Hepatocyte (in vitro differentiated cells): ENCODE data around the gene CIITA. TPM values are rescaled to one million over a fixed set of nuclear protein-coding genes. Genes with fewer than 3 reads are reported as not detected.

Experiments used
- DNase-seq: peaks from one replicate; pipeline ENCODE4 v3.0.0-alpha.2; 2016; ENCODE audit warnings: low spot score
- H2AFZ ChIP-seq: fragments of 200-600 bp; sonication (generic); 2 replicates; pipeline ENCODE4 v1.6.0; 2016; ENCODE audit warnings: antibody characterized with exemption, mild to moderate bottlenecking
- H3K27ac ChIP-seq: fragments of 200-600 bp; sonication (generic); 2 replicates; pipeline ENCODE4 v1.5.1; 2016; ENCODE audit warnings: mild to moderate bottlenecking
- H3K27me3 ChIP-seq: fragments of 200-600 bp; sonication (generic); 2 replicates; pipeline ENCODE4 v1.6.1; 2016
- H3K36me3 ChIP-seq: fragments of 200-600 bp; sonication (generic); replicated peaks from 2 replicates; pipeline ENCODE4 v1.5.1; 2016; ENCODE audit warnings: low read depth; ENCODE audit not compliant: insufficient read depth
- H3K4me1 ChIP-seq: fragments of 200-600 bp; sonication (generic); 2 replicates; pipeline ENCODE4 v1.5.1; 2016; ENCODE audit warnings: mild to moderate bottlenecking, moderate library complexity; ENCODE audit not compliant: insufficient read depth
- H3K4me2 ChIP-seq: fragments of 200-600 bp; sonication (generic); 2 replicates; pipeline ENCODE4 v1.6.0; 2016
- H3K4me3 ChIP-seq: fragments of 200-600 bp; sonication (generic); 2 replicates; pipeline ENCODE4 v1.5.1; 2016; ENCODE audit warnings: mild to moderate bottlenecking
- H3K79me2 ChIP-seq: fragments of 200-600 bp; sonication (generic); 2 replicates; pipeline ENCODE4 v1.6.0; 2017; ENCODE audit warnings: mild to moderate bottlenecking
- H3K9me2 ChIP-seq: fragments of 200-600 bp; sonication (generic); replicated peaks from 2 replicates; pipeline ENCODE4 v1.6.0; 2017; ENCODE audit warnings: mild to moderate bottlenecking; ENCODE audit not compliant: insufficient read depth
- H3K9me3 ChIP-seq: fragments of 200-600 bp; sonication (generic); 2 replicates; pipeline ENCODE4 v1.5.1; 2016; ENCODE audit warnings: low read depth, mild to moderate bottlenecking
- H4K20me1 ChIP-seq: fragments of 200-600 bp; sonication (generic); 2 replicates; pipeline ENCODE4 v1.6.0; 2016; ENCODE audit warnings: mild to moderate bottlenecking; ENCODE audit not compliant: insufficient read depth, poor library complexity, severe bottlenecking
- EZH2 ChIP-seq: fragments of 200-600 bp; sonication (generic); IDR thresholded peaks from 2 replicates; pipeline ENCODE4 v1.6.1; 2016; ENCODE audit warnings: antibody characterized with exemption, mild to moderate bottlenecking, borderline replicate concordance
- EZH2phosphoT487 ChIP-seq: fragments of 200-600 bp; sonication (generic); IDR thresholded peaks from one replicate; pipeline ENCODE4 v1.6.1; 2018; ENCODE audit warnings: antibody characterized with exemption, mild to moderate bottlenecking, low read depth, moderate library complexity; ENCODE audit not compliant: unreplicated experiment, severe bottlenecking
- WGBS: methylation state at CpG from one replicate; pipeline ENCODE4 v1.1.6; 2016; ENCODE audit warnings: low lambda C conversion rate; ENCODE audit errors: missing lambda C conversion rate; 5-methylcytosine and 5-hydroxymethylcytosine counted together
- polyA plus RNA-seq: library from polyadenylated mRNA; unstranded; fragments of >200 nt; fragmentation: Nextera tagmentation; extraction: Ambion mirVana; gene quantifications from 2 replicates; pipeline ENCODE4 v1.2.1, GENCODE V29; 2016
- total RNA-seq: library from RNA; depleted of rRNA; stranded (reverse); fragments of >200 nt; gene quantifications from 2 replicates; pipeline ENCODE4 v1.2.3, GENCODE V29; 2014
- TF ChIP-seq, protein P1 (sequence below): fragments of 200-600 bp; sonication (generic); IDR thresholded peaks from 2 replicates; pipeline ENCODE4 v1.5.1; 2016; ENCODE audit warnings: antibody characterized with exemption, mild to moderate bottlenecking; ENCODE audit not compliant: poor library complexity

Gene CIITA
- total and polyA plus RNA-seq, 2 experiments from 2014 or later: 1.1 TPM; not detected in 1

GRCh38 chr16:10880594-10881452, 3.8 kb downstream of the CIITA start:
- H3K36me3 ChIP-seq: no peaks in the 10 kb centered on the region
- H3K9me3 ChIP-seq: no peaks in the 10 kb centered on the region
- no peak overlapping the region for H3K4me3 ChIP-seq
- H3K4me1 ChIP-seq: no peaks in the 10 kb centered on the region
- H3K9me2 ChIP-seq: no peaks in the 10 kb centered on the region
- 85% methylated on average over 10 of the region's 10 CpGs for WGBS
- no peaks in the 10 kb centered on the region for H3K79me2 ChIP-seq
- H2AFZ ChIP-seq: no peak overlapping the region
- H3K4me2 ChIP-seq: no peak overlapping the region
- TF ChIP-seq EZH2 (no peak), EZH2phosphoT487 (no peak)
- TF ChIP-seq, protein P1, sequence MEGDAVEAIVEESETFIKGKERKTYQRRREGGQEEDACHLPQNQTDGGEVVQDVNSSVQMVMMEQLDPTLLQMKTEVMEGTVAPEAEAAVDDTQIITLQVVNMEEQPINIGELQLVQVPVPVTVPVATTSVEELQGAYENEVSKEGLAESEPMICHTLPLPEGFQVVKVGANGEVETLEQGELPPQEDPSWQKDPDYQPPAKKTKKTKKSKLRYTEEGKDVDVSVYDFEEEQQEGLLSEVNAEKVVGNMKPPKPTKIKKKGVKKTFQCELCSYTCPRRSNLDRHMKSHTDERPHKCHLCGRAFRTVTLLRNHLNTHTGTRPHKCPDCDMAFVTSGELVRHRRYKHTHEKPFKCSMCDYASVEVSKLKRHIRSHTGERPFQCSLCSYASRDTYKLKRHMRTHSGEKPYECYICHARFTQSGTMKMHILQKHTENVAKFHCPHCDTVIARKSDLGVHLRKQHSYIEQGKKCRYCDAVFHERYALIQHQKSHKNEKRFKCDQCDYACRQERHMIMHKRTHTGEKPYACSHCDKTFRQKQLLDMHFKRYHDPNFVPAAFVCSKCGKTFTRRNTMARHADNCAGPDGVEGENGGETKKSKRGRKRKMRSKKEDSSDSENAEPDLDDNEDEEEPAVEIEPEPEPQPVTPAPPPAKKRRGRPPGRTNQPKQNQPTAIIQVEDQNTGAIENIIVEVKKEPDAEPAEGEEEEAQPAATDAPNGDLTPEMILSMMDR: no peak
- H3K27me3 ChIP-seq: peaks cover 56% of the 10 kb centered on the region
- DNase-seq: no peak
- no peak overlapping the region for H3K27ac ChIP-seq
- no peaks in the 10 kb centered on the region for H4K20me1 ChIP-seq

GRCh38 chr16:10881479-10882030, 4.6 kb downstream of the CIITA start:
- Histone ChIP-seq H3K4me2 (no peak overlapping the region), H3K27me3 (peaks cover 50% of the 10 kb centered on the region), H4K20me1 (no peaks in the 10 kb centered on the region), H3K36me3 (no peaks in the 10 kb centered on the region), H3K4me1 (no peaks in the 10 kb centered on the region), H3K27ac (no peak overlapping the region), H3K9me2 (no peaks in the 10 kb centered on the region), H3K9me3 (no peaks in the 10 kb centered on the region), H3K4me3 (no peak overlapping the region), H3K79me2 (no peaks in the 10 kb centered on the region), H2AFZ (no peak overlapping the region)
- no peak for DNase-seq
- TF ChIP-seq EZH2phosphoT487 (no peak), EZH2 (no peak)
- TF ChIP-seq, protein P1: no peak
- WGBS: 79% methylated on average over 7 of the region's 7 CpGs

DNA sequence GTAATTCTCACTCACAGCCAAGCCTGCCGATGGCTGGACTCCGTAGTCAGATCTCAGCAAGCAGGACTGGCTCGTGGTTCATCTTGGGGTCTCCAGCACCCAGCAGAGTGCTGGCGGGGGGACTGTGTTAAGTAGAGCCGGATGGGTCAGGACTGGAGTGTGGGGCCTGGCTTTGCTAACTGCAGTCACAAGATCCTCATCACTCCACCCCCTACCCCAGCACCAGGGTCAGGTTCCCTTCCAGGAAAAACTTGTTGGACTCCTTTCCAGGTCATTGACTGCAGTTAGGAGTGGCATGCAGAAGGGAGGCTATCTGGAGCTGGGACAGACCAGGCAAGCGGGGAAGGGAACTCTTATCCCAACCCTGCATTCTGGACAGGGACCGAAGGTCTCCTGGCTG, 6.0 kb downstream of the CIITA start:
- no peaks in the 10 kb centered on the region for H3K9me3 ChIP-seq
- H4K20me1 ChIP-seq: no peaks in the 10 kb centered on the region
- no peak for DNase-seq
- TF ChIP-seq EZH2: no peak
- TF ChIP-seq, protein P1: no peak
- TF ChIP-seq EZH2phosphoT487: no peak
- H3K36me3 ChIP-seq: no peaks in the 10 kb centered on the region
- peaks cover 39% of the 10 kb centered on the region for H3K27me3 ChIP-seq
- no peak overlapping the region for H3K4me3 ChIP-seq
- H2AFZ ChIP-seq: no peak overlapping the region
- no peaks in the 10 kb centered on the region for H3K4me1 ChIP-seq
- no peaks in the 10 kb centered on the region for H3K9me2 ChIP-seq
- H3K79me2 ChIP-seq: no peaks in the 10 kb centered on the region
- no peak overlapping the region for H3K27ac ChIP-seq
- WGBS: 71% methylated on average over 7 of the region's 7 CpGs
- no peak overlapping the region for H3K4me2 ChIP-seq
